GM21825 (cell line): Measurements from ENCODE around the gene CCS.
"Not testable (repeated sequence)": the region's sequence is repeated elsewhere in the genome, so short reads cannot be mapped to it uniquely, and the experiment has no call there.

Source experiments
- ATAC-seq: cut with Tn5 transposase; IDR thresholded peaks from one replicate; pipeline ENCODE4 v1.9.1; 2021; ENCODE audit warnings: mild to moderate bottlenecking, moderate library complexity; ENCODE audit not compliant: unreplicated experiment

CCS gene

GRCh38 chr11:66592457-66593302 lies at the start of gene CCS, which contains the start of gene CCDC87:
Gene CCS (plus strand): TSS chr11:66593185. CDS start chr11:66593262, 77 bp downstream.
Gene CCDC87 (minus strand): TSS chr11:66593063. CDS start chr11:66593015, 48 bp downstream.
- peak; percentile 86 for ATAC-seq

- no peak for ATAC-seq
Measured at GRCh38 chr11:66543263-66544107, 49.5 kb upstream of the CCS start.

GRCh38 chr11:66544952-66545351 lies 48.0 kb upstream of the CCS start:
- ATAC-seq = not testable (repeated sequence)

- peak; percentile 74 for ATAC-seq
Measured at GRCh38 chr11:66545701-66546367, 47.2 kb upstream of the CCS start, which contains the start of gene ZDHHC24. Gene ZDHHC24 (minus strand): TSS chr11:66546048. CDS start chr11:66546003, 45 bp downstream.

GRCh38 chr11:66546368-66546965 lies 46.5 kb upstream of the CCS start, which contains the start of gene ACTN3:
Gene ACTN3 (plus strand): TSS chr11:66546903. CDS start chr11:66546938, 35 bp downstream.
- ATAC-seq = no peak

- no peak for ATAC-seq
Measured at GRCh38 chr11:66546966-66547661, 45.9 kb upstream of the CCS start.

- ATAC-seq = no peak
Measured at GRCh38 chr11:66547662-66548009, 45.3 kb upstream of the CCS start.

GRCh38 chr11:66548041-66548440 lies 44.9 kb upstream of the CCS start:
- ATAC-seq = no peak

- ATAC-seq = no peak
Measured at GRCh38 chr11:66548774-66549630, 44.0 kb upstream of the CCS start.

- no peak for ATAC-seq
Measured at GRCh38 chr11:66549696-66550095, 43.3 kb upstream of the CCS start.

GRCh38 chr11:66550887-66551286 lies 42.1 kb upstream of the CCS start:
- ATAC-seq = no peak

GRCh38 chr11:66554602-66555001 lies 38.4 kb upstream of the CCS start:
- ATAC-seq = no peak

GRCh38 chr11:66555416-66555815 lies 37.6 kb upstream of the CCS start:
- no peak for ATAC-seq

- no peak for ATAC-seq
Measured at GRCh38 chr11:66556086-66556485, 36.9 kb upstream of the CCS start.

GRCh38 chr11:66557733-66558326 lies 35.2 kb upstream of the CCS start:
- ATAC-seq = no peak

- no peak for ATAC-seq
Measured at GRCh38 chr11:66559142-66559865, 33.7 kb upstream of the CCS start.

- no peak for ATAC-seq
Measured at GRCh38 chr11:66559866-66560676, 32.9 kb upstream of the CCS start.
